IMR-90 (cell line): ENCODE measurements around the gene CAPN9. TPM values are rescaled to one million over a fixed set of nuclear protein-coding genes. Genes with fewer than 3 reads are reported as not detected.

ENCODE experiments used
- ATAC-seq: fragments of 200-7000 bp; cut with Tn5 transposase; 2 replicates; pipeline ENCODE4 v1.9.1; 2020; ENCODE audit warnings: low read depth, mild to moderate bottlenecking, moderate library complexity
- BruUV-seq: library from RNA; stranded (reverse); fragments of 400-500 nt; replicated peaks from 2 replicates; lab custom pipeline; 2021; lab: Mats Ljungman, UMichigan
- CTCF ChIA-PET: fragments of 300-600 bp; formaldehyde crosslinking; extraction: SDS; loops from one replicate; lab custom pipeline; 2021; ENCODE audit warnings: antibody characterized with exemption; lab: Yijun Ruan, JAX
- POLR2A ChIA-PET: fragments of 300-600 bp; sonication (Branson Sonifier 250); formaldehyde crosslinking; loops from one replicate; lab custom pipeline; 2022; ENCODE audit warnings: antibody characterized with exemption; ENCODE audit not compliant: unreplicated experiment; lab: Charles Lee
- DNase-seq: peaks from one replicate; pipeline ENCODE4 v3.0.0; 2013
- H2AFZ ChIP-seq: replicated peaks from 2 replicates; pipeline ENCODE3; 2013; ENCODE audit warnings: low read length, mild to moderate bottlenecking; ENCODE audit not compliant: poor library complexity
- H2AK5ac ChIP-seq: 2 replicates; pipeline ENCODE4 v1.6.1; 2013; ENCODE audit warnings: low read depth, low read length, inconsistent platforms
- H2AK9ac ChIP-seq: replicated peaks from 2 replicates; pipeline ENCODE3; 2013; ENCODE audit warnings: mild to moderate bottlenecking, low read depth, low read length, moderate library complexity; ENCODE audit not compliant: poor library complexity
- H2BK120ac ChIP-seq: 2 replicates; pipeline ENCODE4 v1.6.1; 2013; ENCODE audit warnings: low read depth, low read length, inconsistent platforms
- H2BK15ac ChIP-seq: 3 replicates; pipeline ENCODE4 v1.6.1; 2013; ENCODE audit warnings: low read depth, low read length, inconsistent platforms
- H2BK20ac ChIP-seq: 2 replicates; pipeline ENCODE4 v1.6.1; 2013; ENCODE audit warnings: low read depth, mild to moderate bottlenecking, inconsistent platforms, low read length, moderate library complexity
- H2BK5ac ChIP-seq: 2 replicates; pipeline ENCODE4 v1.6.1; 2013; ENCODE audit warnings: mild to moderate bottlenecking, low read depth, low read length, inconsistent platforms; ENCODE audit not compliant: poor library complexity, severe bottlenecking
- H3K14ac ChIP-seq: replicated peaks from 2 replicates; pipeline ENCODE4 v1.6.1; 2013; ENCODE audit warnings: low read depth, low read length, inconsistent platforms
- H3K18ac ChIP-seq: 2 replicates; pipeline ENCODE4 v1.6.1; 2013; ENCODE audit warnings: low read depth, low read length, control low read depth
- H3K23ac ChIP-seq: 2 replicates; pipeline ENCODE4 v1.6.1; 2013; ENCODE audit warnings: low read depth, low read length, inconsistent platforms
- H3K27ac ChIP-seq: 2 replicates; pipeline ENCODE4 v1.5.1; 2013; ENCODE audit warnings: mild to moderate bottlenecking, control low read depth, low read length; ENCODE audit not compliant: insufficient read depth
- H3K27me3 ChIP-seq: 2 replicates; pipeline ENCODE4 v1.6.1; 2013; ENCODE audit warnings: low read length; ENCODE audit not compliant: control insufficient read depth, insufficient read depth
- H3K36me3 ChIP-seq: 2 replicates; pipeline ENCODE4 v1.6.1; 2013; ENCODE audit warnings: low read length, mixed read lengths; ENCODE audit not compliant: control insufficient read depth, insufficient read depth
- H3K4ac ChIP-seq: 2 replicates; pipeline ENCODE4 v1.6.1; 2013; ENCODE audit warnings: low read depth, low read length, inconsistent platforms
- H3K4me1 ChIP-seq: 2 replicates; pipeline ENCODE4 v1.6.1; 2013; ENCODE audit warnings: low read length, mixed read lengths; ENCODE audit not compliant: control insufficient read depth, insufficient read depth
- H3K4me2 ChIP-seq: 2 replicates; pipeline ENCODE4 v1.6.1; 2013; ENCODE audit warnings: low read depth, mild to moderate bottlenecking, control low read depth, low read length, moderate library complexity
- H3K4me3 ChIP-seq: 2 replicates; pipeline ENCODE4 v1.5.1; 2013; ENCODE audit warnings: low read depth, mild to moderate bottlenecking, control low read depth, low read length, moderate library complexity; ENCODE audit not compliant: insufficient read depth
- H3K56ac ChIP-seq: 2 replicates; pipeline ENCODE4 v1.6.1; 2013; ENCODE audit warnings: low read length, inconsistent platforms; ENCODE audit not compliant: insufficient read depth; ENCODE audit errors: extremely low read depth
- H3K79me1 ChIP-seq, 2 experiments: 2 replicates each; pipeline ENCODE4 v1.6.1; 2013; ENCODE audit warnings: low read length in 2 of 2, inconsistent platforms in 1 of 2, low read depth in 1 of 2
- H3K9ac ChIP-seq: 2 replicates; pipeline ENCODE4 v1.6.1; 2013; ENCODE audit warnings: low read depth, low read length, control low read depth
- H3K9me1 ChIP-seq: 2 replicates; pipeline ENCODE4 v1.6.1; 2013; ENCODE audit warnings: low read length, inconsistent platforms; ENCODE audit not compliant: insufficient read depth
- H3K9me3 ChIP-seq: 2 replicates; pipeline ENCODE4 v1.6.1; 2013; ENCODE audit warnings: low read length; ENCODE audit not compliant: control insufficient read depth, insufficient read depth
- H4K20me1 ChIP-seq: 2 replicates; pipeline ENCODE4 v1.6.1; 2013; ENCODE audit warnings: low read length, inconsistent platforms; ENCODE audit not compliant: insufficient read depth
- H4K5ac ChIP-seq: 2 replicates; pipeline ENCODE4 v1.6.1; 2013; ENCODE audit warnings: mild to moderate bottlenecking, low read depth, low read length, control low read depth
- H4K8ac ChIP-seq, 2 experiments: 2 replicates each; pipeline ENCODE4 v1.6.1; 2013; ENCODE audit warnings: low read depth in 2 of 2, low read length in 2 of 2, control low read depth in 1 of 2, inconsistent platforms in 1 of 2
- H4K91ac ChIP-seq: 2 replicates; pipeline ENCODE4 v1.6.1; 2013; ENCODE audit warnings: low read depth, low read length, inconsistent platforms; ENCODE audit not compliant: insufficient read depth
- BHLHE40 ChIP-seq: fragments of 150-350 bp; IDR thresholded peaks from 2 replicates; pipeline ENCODE4 v1.6.1; 2016; ENCODE audit warnings: mild to moderate bottlenecking, low read depth, low read length
- CEBPB ChIP-seq: IDR thresholded peaks from 2 replicates; pipeline ENCODE4 v1.6.1; 2012; ENCODE audit warnings: low read depth, low read length, improper control_type of control experiment
- CTCF ChIP-seq: conservative IDR thresholded peaks from 2 replicates; pipeline ENCODE4 v1.5.1; 2012; ENCODE audit warnings: mild to moderate bottlenecking, low read depth, low read length, improper control_type of control experiment
- NFE2L2 ChIP-seq: fragments of 150-350 bp; IDR thresholded peaks from 2 replicates; pipeline ENCODE4 v1.6.1; 2016; ENCODE audit warnings: low read depth, mild to moderate bottlenecking, low read length
- RAD21 ChIP-seq: IDR thresholded peaks from 2 replicates; pipeline ENCODE4 v1.6.1; 2012; ENCODE audit warnings: low read length, improper control_type of control experiment
- RCOR1 ChIP-seq: IDR thresholded peaks from 2 replicates; pipeline ENCODE4 v1.6.1; 2012; ENCODE audit warnings: mild to moderate bottlenecking, low read length, improper control_type of control experiment; ENCODE audit not compliant: insufficient replicate concordance
- RFX5 ChIP-seq: IDR thresholded peaks from 2 replicates; pipeline ENCODE4 v1.8.0; 2012; ENCODE audit warnings: low read depth, mild to moderate bottlenecking, low read length, moderate library complexity
- WGBS, 2 experiments: methylation state at CpG; one replicate each; pipeline versions ENCODE4 v1.1.5 to v1.1.7; 2013; ENCODE audit warnings: missing lambda C conversion rate in 2 of 2; ENCODE audit not compliant: insufficient read length in 1 of 2; ENCODE audit errors: extremely low coverage in 2 of 2; 5-methylcytosine and 5-hydroxymethylcytosine counted together
- dilution Hi-C: fragments of 300-500 bp; cut with HindIII; formaldehyde crosslinking; loops from one replicate; pipeline ENCODE4 v1.14.3; 2018; ENCODE audit warnings: low sequenced_read_pairs; ENCODE audit not compliant: unreplicated experiment
- in situ Hi-C: fragments of 300-500 bp; cut with MboI; formaldehyde crosslinking; loops from 3 replicates; pipeline ENCODE4 v1.14.3; 2019; ENCODE audit warnings: low sequenced_read_pairs, inconsistent platforms, mixed read lengths
- intact Hi-C: fragments of 100-400 bp; cut with micrococcal nuclease; formaldehyde crosslinking; loops from 2 replicates; pipeline ENCODE4 v1.10.0; 2022
- polyA plus RNA-seq, 3 experiments: library from polyadenylated mRNA; depleted of rRNA; stranded (reverse); fragments of >200 nt; gene quantifications; 2 replicates each; pipeline ENCODE4 v1.2.3, GENCODE V29; 2012; ENCODE audit warnings: low replicate concordance in 1 of 3
- total RNA-seq: library from RNA; depleted of rRNA; stranded (reverse); fragments of >200 nt; gene quantifications from 2 replicates; pipeline ENCODE4 v1.2.3, GENCODE V29; 2012

The CAPN9 gene
- total and polyA plus RNA-seq, 2 of the 4 experiments (the other 2 are of a cell fraction): not detected

GRCh38 chr1:230790026-230790425, 42.8 kb downstream of the CAPN9 start:
- no peak overlapping the region for H3K14ac ChIP-seq
- no CpG with 5 or more reads among the region's 5 CpGs for WGBS, 2 experiments
- no peak for ATAC-seq
- no peak overlapping the region for H2AK5ac ChIP-seq
- no peaks in the 10 kb centered on the region for H3K79me1 ChIP-seq
- dilution Hi-C loops: no loop called here
- no peaks in the 10 kb centered on the region for H3K9me1 ChIP-seq
- H3K36me3 ChIP-seq: no peaks in the 10 kb centered on the region
- H4K20me1 ChIP-seq: no peaks in the 10 kb centered on the region; the same call in 1 of the 2 replicates
- no peaks in the 10 kb centered on the region for H3K9me3 ChIP-seq
- no TSS peak for BruUV-seq
- intact Hi-C loops: loop anchor here (5.0 kb wide), 1 partner anchor 148 kb away; the partner anchor contains the start of gene COG2
- no peak overlapping the region for H3K9ac ChIP-seq
- H3K4me3 ChIP-seq: no peak overlapping the region
- no peak overlapping the region for H2BK20ac ChIP-seq
- H3K18ac ChIP-seq: no peak overlapping the region
- H3K56ac ChIP-seq: no peak overlapping the region
- ChIA-PET CTCF (interaction anchor here (0.8 kb wide), 1 partner anchor 128 kb away, joined by 3 read pairs; no protein-coding TSS in a partner anchor), POLR2A (no interaction called here)
- no peak overlapping the region for H3K23ac ChIP-seq
- no peak overlapping the region for H3K27ac ChIP-seq
- no peak for TF ChIP-seq RAD21
- no peak for TF ChIP-seq CEBPB
- no peak for TF ChIP-seq NFE2L2
- TF ChIP-seq CTCF: no peak
- no peak for TF ChIP-seq RCOR1
- no peak for TF ChIP-seq RFX5
- no peak for TF ChIP-seq BHLHE40
- in situ Hi-C loops: no loop called here
- H3K4ac ChIP-seq: no peak overlapping the region
- H3K4me2 ChIP-seq: no peak overlapping the region
- H3K4me1 ChIP-seq: no peaks in the 10 kb centered on the region
- H2AFZ ChIP-seq: no peak overlapping the region
- H3K27me3 ChIP-seq: no peaks in the 10 kb centered on the region; the same call in none of the 2 replicates
- no peak overlapping the region for H2BK120ac ChIP-seq
- H4K91ac ChIP-seq: no peak overlapping the region
- no peak overlapping the region for H2BK5ac ChIP-seq
- H4K8ac ChIP-seq: no peak overlapping the region
- H2BK15ac ChIP-seq: no peak overlapping the region
- no peak overlapping the region for H4K5ac ChIP-seq
- H2AK9ac ChIP-seq: no peak overlapping the region
- DNase-seq: no peak
